HepG2 (cell line): ENCODE data around the gene AUTS2.

Experiments used
- CHCHD3 ChIP-seq: sonication (generic); formaldehyde crosslinking; IDR thresholded peaks from 2 replicates; pipeline ENCODE4 v1.8.0; 2022; ENCODE audit warnings: mild to moderate bottlenecking, missing genetic modification reagents, moderate library complexity
- KLF15 ChIP-seq: sonication (generic); formaldehyde crosslinking; IDR thresholded peaks from 2 replicates; pipeline ENCODE4 v1.8.1; 2023; ENCODE audit warnings: borderline replicate concordance, mild to moderate bottlenecking, inconsistent platforms, missing genetic modification reagents, mixed read lengths
- KLF9 ChIP-seq: IDR thresholded peaks from 2 replicates; pipeline ENCODE4 v1.6.1; 2016; ENCODE audit warnings: low read depth
- PAWR ChIP-seq: sonication (generic); formaldehyde crosslinking; IDR thresholded peaks from 2 replicates; pipeline ENCODE4 v1.4.0; 2020; ENCODE audit warnings: missing genetic modification reagents, mild to moderate bottlenecking, borderline replicate concordance
- SRF ChIP-seq: IDR thresholded peaks from 2 replicates; pipeline ENCODE4 v1.6.1; 2011; ENCODE audit warnings: mild to moderate bottlenecking, low read depth, low read length, moderate library complexity
- ZBTB7A ChIP-seq: sonication (generic); formaldehyde crosslinking; IDR thresholded peaks from 2 replicates; pipeline ENCODE4 v1.8.0; 2022; ENCODE audit warnings: mild to moderate bottlenecking, missing genetic modification reagents
- ZFP37 ChIP-seq: sonication (generic); formaldehyde crosslinking; IDR thresholded peaks from 2 replicates; pipeline ENCODE4 v1.4.0; 2020; ENCODE audit warnings: missing genetic modification reagents, borderline replicate concordance
- ZNF138 ChIP-seq: sonication (generic); formaldehyde crosslinking; IDR thresholded peaks from 2 replicates; pipeline ENCODE4 v1.5.0; 2020; ENCODE audit warnings: mild to moderate bottlenecking, low read depth, missing genetic modification reagents
- ZNF24 ChIP-seq: fragments of 450-650 bp; IDR thresholded peaks from 2 replicates; pipeline ENCODE4 v1.6.1; 2017; ENCODE audit warnings: antibody characterized with exemption, mild to moderate bottlenecking
- ZNF841 ChIP-seq: sonication (generic); formaldehyde crosslinking; IDR thresholded peaks from 2 replicates; pipeline ENCODE4 v1.8.1; 2023; ENCODE audit warnings: missing genetic modification reagents, borderline replicate concordance
- TF ChIP-seq, protein P1 (sequence below): sonication (generic); formaldehyde crosslinking; IDR thresholded peaks from 2 replicates; pipeline ENCODE4 v1.5.0; 2020; ENCODE audit warnings: missing genetic modification reagents
- TF ChIP-seq, protein P2 (sequence below): fragments of 450-650 bp; IDR thresholded peaks from 2 replicates; pipeline ENCODE4 v1.6.1; 2016
- TF ChIP-seq, protein P3 (sequence below): sonication (generic); formaldehyde crosslinking; IDR thresholded peaks from 2 replicates; pipeline ENCODE4 v1.5.0; 2020; ENCODE audit warnings: mild to moderate bottlenecking, missing genetic modification reagents, moderate library complexity
- TF ChIP-seq, protein P4 (sequence below): sonication (generic); formaldehyde crosslinking; IDR thresholded peaks from 2 replicates; pipeline ENCODE4 v1.4.0; 2020; ENCODE audit warnings: mild to moderate bottlenecking, missing genetic modification reagents

DNA sequence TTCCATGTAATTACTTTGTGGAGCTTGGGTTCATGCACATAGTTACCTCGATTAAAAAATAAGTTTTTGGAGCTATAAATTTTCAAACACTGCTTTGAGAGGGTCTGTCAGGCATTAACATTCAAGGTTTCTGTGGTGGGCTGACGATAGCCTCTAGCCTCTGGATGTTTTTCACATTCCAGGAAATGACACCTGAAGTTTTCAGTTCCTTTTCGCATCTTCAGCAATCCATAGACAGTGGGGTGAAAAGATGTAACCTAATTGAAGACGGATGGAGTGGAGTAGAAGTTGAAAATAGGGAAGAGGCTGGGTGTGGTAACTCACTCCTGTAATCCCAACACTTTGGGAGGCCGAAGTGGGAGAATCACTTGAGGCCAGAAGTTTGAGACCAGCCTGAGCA, 197.7 kb downstream of the AUTS2 start:
- TF ChIP-seq, protein P1, sequence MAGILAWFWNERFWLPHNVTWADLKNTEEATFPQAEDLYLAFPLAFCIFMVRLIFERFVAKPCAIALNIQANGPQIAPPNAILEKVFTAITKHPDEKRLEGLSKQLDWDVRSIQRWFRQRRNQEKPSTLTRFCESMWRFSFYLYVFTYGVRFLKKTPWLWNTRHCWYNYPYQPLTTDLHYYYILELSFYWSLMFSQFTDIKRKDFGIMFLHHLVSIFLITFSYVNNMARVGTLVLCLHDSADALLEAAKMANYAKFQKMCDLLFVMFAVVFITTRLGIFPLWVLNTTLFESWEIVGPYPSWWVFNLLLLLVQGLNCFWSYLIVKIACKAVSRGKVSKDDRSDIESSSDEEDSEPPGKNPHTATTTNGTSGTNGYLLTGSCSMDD (CRISPR knock-in tag) = no peak
- TF ChIP-seq ZBTB7A (CRISPR knock-in tag) (no peak), ZFP37 (CRISPR knock-in tag) (no peak), ZNF24 (no peak), ZNF138 (CRISPR knock-in tag) (no peak), ZNF841 (CRISPR knock-in tag) (no peak), KLF9 (no peak), SRF (no peak), PAWR (CRISPR knock-in tag) (no peak), CHCHD3 (no peak), KLF15 (CRISPR knock-in tag) (no peak)
- TF ChIP-seq, protein P2, sequence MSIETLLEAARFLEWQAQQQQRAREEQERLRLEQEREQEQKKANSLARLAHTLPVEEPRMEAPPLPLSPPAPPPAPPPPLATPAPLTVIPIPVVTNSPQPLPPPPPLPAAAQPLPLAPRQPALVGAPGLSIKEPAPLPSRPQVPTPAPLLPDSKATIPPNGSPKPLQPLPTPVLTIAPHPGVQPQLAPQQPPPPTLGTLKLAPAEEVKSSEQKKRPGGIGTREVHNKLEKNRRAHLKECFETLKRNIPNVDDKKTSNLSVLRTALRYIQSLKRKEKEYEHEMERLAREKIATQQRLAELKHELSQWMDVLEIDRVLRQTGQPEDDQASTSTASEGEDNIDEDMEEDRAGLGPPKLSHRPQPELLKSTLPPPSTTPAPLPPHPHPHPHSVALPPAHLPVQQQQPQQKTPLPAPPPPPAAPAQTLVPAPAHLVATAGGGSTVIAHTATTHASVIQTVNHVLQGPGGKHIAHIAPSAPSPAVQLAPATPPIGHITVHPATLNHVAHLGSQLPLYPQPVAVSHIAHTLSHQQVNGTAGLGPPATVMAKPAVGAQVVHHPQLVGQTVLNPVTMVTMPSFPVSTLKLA = no peak
- TF ChIP-seq, protein P3, sequence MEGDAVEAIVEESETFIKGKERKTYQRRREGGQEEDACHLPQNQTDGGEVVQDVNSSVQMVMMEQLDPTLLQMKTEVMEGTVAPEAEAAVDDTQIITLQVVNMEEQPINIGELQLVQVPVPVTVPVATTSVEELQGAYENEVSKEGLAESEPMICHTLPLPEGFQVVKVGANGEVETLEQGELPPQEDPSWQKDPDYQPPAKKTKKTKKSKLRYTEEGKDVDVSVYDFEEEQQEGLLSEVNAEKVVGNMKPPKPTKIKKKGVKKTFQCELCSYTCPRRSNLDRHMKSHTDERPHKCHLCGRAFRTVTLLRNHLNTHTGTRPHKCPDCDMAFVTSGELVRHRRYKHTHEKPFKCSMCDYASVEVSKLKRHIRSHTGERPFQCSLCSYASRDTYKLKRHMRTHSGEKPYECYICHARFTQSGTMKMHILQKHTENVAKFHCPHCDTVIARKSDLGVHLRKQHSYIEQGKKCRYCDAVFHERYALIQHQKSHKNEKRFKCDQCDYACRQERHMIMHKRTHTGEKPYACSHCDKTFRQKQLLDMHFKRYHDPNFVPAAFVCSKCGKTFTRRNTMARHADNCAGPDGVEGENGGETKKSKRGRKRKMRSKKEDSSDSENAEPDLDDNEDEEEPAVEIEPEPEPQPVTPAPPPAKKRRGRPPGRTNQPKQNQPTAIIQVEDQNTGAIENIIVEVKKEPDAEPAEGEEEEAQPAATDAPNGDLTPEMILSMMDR = no peak
- TF ChIP-seq, protein P4, sequence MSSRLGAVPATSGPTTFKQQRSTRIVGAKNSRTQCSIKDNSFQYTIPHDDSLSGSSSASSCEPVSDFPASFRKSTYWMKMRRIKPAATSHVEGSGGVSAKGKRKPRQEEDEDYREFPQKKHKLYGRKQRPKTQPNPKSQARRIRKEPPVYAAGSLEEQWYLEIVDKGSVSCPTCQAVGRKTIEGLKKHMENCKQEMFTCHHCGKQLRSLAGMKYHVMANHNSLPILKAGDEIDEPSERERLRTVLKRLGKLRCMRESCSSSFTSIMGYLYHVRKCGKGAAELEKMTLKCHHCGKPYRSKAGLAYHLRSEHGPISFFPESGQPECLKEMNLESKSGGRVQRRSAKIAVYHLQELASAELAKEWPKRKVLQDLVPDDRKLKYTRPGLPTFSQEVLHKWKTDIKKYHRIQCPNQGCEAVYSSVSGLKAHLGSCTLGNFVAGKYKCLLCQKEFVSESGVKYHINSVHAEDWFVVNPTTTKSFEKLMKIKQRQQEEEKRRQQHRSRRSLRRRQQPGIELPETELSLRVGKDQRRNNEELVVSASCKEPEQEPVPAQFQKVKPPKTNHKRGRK = no peak
